ENCODE data around the gene CYB561D1. TPM values are rescaled to one million over a fixed set of nuclear protein-coding genes. Genes with fewer than 3 reads are reported as not detected.

Gene CYB561D1
- 3.7 and 10.0 TPM in 2 replicates for total RNA-seq

GRCh38 chr1:109493805-109494539 is at the start of gene CYB561D1:
TSS of gene CYB561D1 (plus strand) at chr1:109494094. CDS start at chr1:109494140, 46 bp downstream.

GRCh38 chr1:109466452-109467300 is 27.2 kb upstream of the CYB561D1 start, which contains the start of gene SYPL2:
TSS of gene SYPL2 (plus strand) at chr1:109466546. CDS start at chr1:109466844, 298 bp downstream.

GRCh38 chr1:109483672-109484518 is 10.0 kb upstream of the CYB561D1 start, which contains the start of gene ATXN7L2:
TSS of gene ATXN7L2 (plus strand) at chr1:109483905. CDS start at chr1:109483954, 49 bp downstream.

GRCh38 chr1:109509176-109510134 is 15.6 kb downstream of the CYB561D1 start, which contains the start of gene AMIGO1:
TSS of gene AMIGO1 (minus strand) at chr1:109509727. CDS start at chr1:109508912, 815 bp downstream.

GRCh38 chr1:109539676-109540075 is 45.8 kb downstream of the CYB561D1 start, which contains the start of gene GPR61:
TSS of gene GPR61 (plus strand) at chr1:109539872. CDS start at chr1:109543023, 3,151 bp downstream.

GRCh38 chr1:109548321-109549267 is 54.7 kb downstream of the CYB561D1 start, which contains the start of gene GNAI3:
TSS of gene GNAI3 (plus strand) at chr1:109548615. CDS start at chr1:109548721, 106 bp downstream.

Other genes starting within 250 kb of the CYB561D1 start
- 41.3 and 56.1 TPM in 2 replicates for gene CELSR2, start 244.6 kb upstream of the CYB561D1 start, total RNA-seq
- 27.4 and 29.5 TPM in 2 replicates for gene PSRC1, start 210.9 kb upstream of the CYB561D1 start, total RNA-seq
- 2.7 TPM in 1 of 2 replicates, not detected in the other for gene MYBPHL, start 187.1 kb upstream of the CYB561D1 start, total RNA-seq
- gene SORT1, start 96.2 kb upstream of the CYB561D1 start, total RNA-seq: 17.7 and 22.0 TPM in 2 replicates
- gene PSMA5, start 67.6 kb upstream of the CYB561D1 start, total RNA-seq: 42.0 and 70.3 TPM in 2 replicates
- not detected in 2 replicates for gene SYPL2, start 27.5 kb upstream of the CYB561D1 start, total RNA-seq
- 3.2 and 4.6 TPM in 2 replicates for gene ATXN7L2, start 10.2 kb upstream of the CYB561D1 start, total RNA-seq
- gene AMIGO1, start 15.6 kb downstream of the CYB561D1 start, total RNA-seq: 0.19 and 0.56 TPM in 2 replicates
- gene GPR61, start 45.8 kb downstream of the CYB561D1 start, total RNA-seq: not detected in 2 replicates
- 8.7 and 11.4 TPM in 2 replicates for gene GNAI3, start 54.5 kb downstream of the CYB561D1 start, total RNA-seq
- 0.14 and 0.21 TPM in 2 replicates for gene GNAT2, start 125.5 kb downstream of the CYB561D1 start, total RNA-seq
- gene AMPD2, start 125.7 kb downstream of the CYB561D1 start, total RNA-seq: 40.7 and 46.2 TPM in 2 replicates
- gene GSTM4, start 162.0 kb downstream of the CYB561D1 start, total RNA-seq: 5.1 and 8.5 TPM in 2 replicates
- 4.6 and 5.8 TPM in 2 replicates for gene GSTM2, start 174.0 kb downstream of the CYB561D1 start, total RNA-seq
- gene GSTM1, start 193.7 kb downstream of the CYB561D1 start, total RNA-seq: 10.8 and 18.5 TPM in 2 replicates
- gene GSTM5, start 218.2 kb downstream of the CYB561D1 start, total RNA-seq: not detected in 2 replicates
- 30.6 and 61.5 TPM in 2 replicates for gene GSTM3, start 246.9 kb downstream of the CYB561D1 start, total RNA-seq